Measurements from ENCODE around the gene CLEC2D.
"Not testable (repeated sequence)": the region's sequence is repeated elsewhere in the genome, so short reads cannot be mapped to it uniquely, and the experiment has no call there.

The CLEC2D gene

GRCh38 chr12:9731393-9731792 lies 61.9 kb downstream of the CLEC2D start:
- DNase-seq: no peak

GRCh38 chr12:9731797-9732196 lies 62.3 kb downstream of the CLEC2D start:
- peak; percentile 72 to 75 for DNase-seq

- DNase-seq: peak; percentile 53 to 62
These were observed 63.5 kb downstream of the CLEC2D start, which contains the start of gene CLECL1 for GRCh38 chr12:9732921-9733461. TSS of gene CLECL1 (minus strand) at chr12:9733097.

- DNase-seq: no peak
These were observed 66.1 kb downstream of the CLEC2D start for GRCh38 chr12:9735601-9736000.

GRCh38 chr12:9736936-9737705 lies 67.6 kb downstream of the CLEC2D start:
- DNase-seq: peak; percentile 56 to 60

GRCh38 chr12:9738905-9739304 lies 69.4 kb downstream of the CLEC2D start:
- not testable (repeated sequence) for DNase-seq

- DNase-seq: not testable (repeated sequence)
These were observed 70.0 kb downstream of the CLEC2D start for GRCh38 chr12:9739404-9740105.

- no peak for DNase-seq
These were observed 70.7 kb downstream of the CLEC2D start for GRCh38 chr12:9740106-9740750.

GRCh38 chr12:9741726-9742125 lies 72.2 kb downstream of the CLEC2D start:
- DNase-seq: no peak

GRCh38 chr12:9742661-9743060 lies 73.1 kb downstream of the CLEC2D start:
- no peak for DNase-seq

- no peak for DNase-seq
These were observed 75.7 kb downstream of the CLEC2D start for GRCh38 chr12:9745199-9745598.

Measured in inflammatory macrophage treated with lipopolysaccharide for 1 hour (primary cell).